Esophagus squamous epithelium (tissue), 5 donors: ENCODE results near the gene CCDC40. TPM values are rescaled to one million over a fixed set of nuclear protein-coding genes. Genes with fewer than 3 reads are reported as not detected.

ENCODE experiments used
- DNase-seq: peaks from one replicate; lab custom pipeline; 2025; lab: John Stamatoyannopoulos, UW
- H3K27ac ChIP-seq, 4 donors: fragments of 200-600 bp; sonication (generic); one replicate each; pipeline ENCODE4 v1.5.1; 2016 to 2019; ENCODE audit warnings: mild to moderate bottlenecking in 1 of 4
- H3K27me3 ChIP-seq, 4 donors: fragments of 200-600 bp; sonication (generic); 1 replicate in 3 of 4; 2 replicates in 1 of 4; pipeline versions ENCODE4 v1.5.1 to v1.6.0; 2017 to 2021; ENCODE audit warnings: antibody characterized with exemption in 1 of 4
- H3K36me3 ChIP-seq, 3 donors: fragments of 200-600 bp; sonication (generic); one replicate each; pipeline ENCODE4 v1.5.1; 2016 to 2019
- H3K4me1 ChIP-seq, 3 donors: fragments of 200-600 bp; sonication (generic); one replicate each; pipeline ENCODE4 v1.5.1; 2017 to 2019
- H3K4me3 ChIP-seq, 4 donors: fragments of 200-600 bp; sonication (generic); 1 replicate in 3 of 4; 2 replicates in 1 of 4; pipeline ENCODE4 v1.5.1; 2016 to 2019; ENCODE audit warnings: mild to moderate bottlenecking in 2 of 4, moderate library complexity in 1 of 4
- H3K9me3 ChIP-seq, 3 donors: fragments of 200-600 bp; sonication (generic); one replicate each; pipeline ENCODE4 v1.5.1; 2016 to 2019
- CTCF ChIP-seq, 6 experiments: fragments of 450-650 bp in 4 of 6; fragments of 200-600 bp in 2 of 6; sonication (generic) in 2 of 6; IDR thresholded peaks; one replicate each; pipeline ENCODE4 v1.5.1; 2016 to 2019; ENCODE audit warnings: antibody characterized with exemption in 6 of 6, mild to moderate bottlenecking in 4 of 6, moderate library complexity in 4 of 6
- POLR2A ChIP-seq, 4 donors: fragments of 450-650 bp; IDR thresholded peaks; one replicate each; pipeline ENCODE4 v1.6.1; 2017; ENCODE audit warnings: antibody characterized with exemption in 4 of 4, mild to moderate bottlenecking in 4 of 4, moderate library complexity in 3 of 4
- WGBS, 2 donors: methylation state at CpG; one replicate each; pipeline ENCODE4 v1.1.5; 2018; 5-methylcytosine and 5-hydroxymethylcytosine counted together
- intact Hi-C: fragments of 100-400 bp; cut with DNase I; formaldehyde crosslinking; loops from one replicate; pipeline ENCODE4 v1.15.0; 2022
- total RNA-seq, 4 donors: library from RNA; depleted of rRNA; stranded (reverse); fragments of >200 nt; gene quantifications; one replicate each; pipeline ENCODE4 v1.1.0, GENCODE V29; 2016
- donor health status: DM: yes; HTN: yes; CAD: no.

CCDC40 gene
- total RNA-seq, 4 donors from 2014 or later = 0.32 to 3.9 (median 2.1) TPM

GRCh38 chr17:80026359-80027042 is 9.9 kb upstream of the CCDC40 start:
- peak overlapping the region in 2 of 4 donors; percentile 20 to 56 for H3K27ac ChIP-seq
- 69 to 75% methylated on average over 10 of the region's 10 CpGs for WGBS, 2 donors
- no peak for DNase-seq
- intact Hi-C loops = no loop called here
- H3K9me3 ChIP-seq = no peaks in the 10 kb centered on the region
- no peak for TF ChIP-seq POLR2A (IDR thresholded peaks at IDR 0.05)
- no peaks in the 10 kb centered on the region for H3K36me3 ChIP-seq
- H3K4me3 ChIP-seq = no peak overlapping the region
- no peaks in the 10 kb centered on the region for H3K27me3 ChIP-seq
- peaks cover 26 to 79% (median 32%) of the 10 kb centered on the region in 3 donors for H3K4me1 ChIP-seq

- peaks cover 26 to 85% (median 35%) of the 10 kb centered on the region in 3 donors for H3K4me1 ChIP-seq
- no peaks in the 10 kb centered on the region for H3K27me3 ChIP-seq
- no peak for TF ChIP-seq POLR2A (IDR thresholded peaks at IDR 0.05)
- no peak for TF ChIP-seq CTCF (IDR thresholded peaks at IDR 0.05)
- intact Hi-C loops = no loop called here
- no peak for DNase-seq
- no peaks in the 10 kb centered on the region for H3K36me3 ChIP-seq
- H3K27ac ChIP-seq = peak overlapping the region in 1 of 4 donors; percentile 56
- 91 to 98% methylated on average over 6 to 8 of the region's 8 CpGs for WGBS, 2 donors
- no peak overlapping the region for H3K4me3 ChIP-seq
- no peaks in the 10 kb centered on the region for H3K9me3 ChIP-seq
Observed at GRCh38 chr17:80027043-80027435, 9.4 kb upstream of the CCDC40 start.

GRCh38 chr17:80028030-80028429 is 8.4 kb upstream of the CCDC40 start:
- H3K4me1 ChIP-seq = peaks cover 26 to 91% (median 37%) of the 10 kb centered on the region in 3 donors
- no peak for DNase-seq
- no peaks in the 10 kb centered on the region for H3K36me3 ChIP-seq
- intact Hi-C loops = no loop called here
- H3K27me3 ChIP-seq = no peaks in the 10 kb centered on the region
- no peak for TF ChIP-seq CTCF (IDR thresholded peaks at IDR 0.05)
- TF ChIP-seq POLR2A (IDR thresholded peaks at IDR 0.05) = no peak
- no peaks in the 10 kb centered on the region for H3K9me3 ChIP-seq
- H3K27ac ChIP-seq = peak overlapping the region in 1 of 4 donors; percentile 76
- H3K4me3 ChIP-seq = no peak overlapping the region
- WGBS, 2 donors = 45 to 72% methylated on average over 10 of the region's 10 CpGs

GRCh38 chr17:80029258-80029974 is 7.0 kb upstream of the CCDC40 start:
- Histone ChIP-seq H3K27ac (peak overlapping the region; percentile 40 to 76 (median 64)), H3K9me3 (no peaks in the 10 kb centered on the region), H3K27me3 (no peaks in the 10 kb centered on the region), H3K4me1 (peaks cover 28 to 90% (median 37%) of the 10 kb centered on the region in 3 donors), H3K4me3 (no peak overlapping the region), H3K36me3 (no peaks in the 10 kb centered on the region)
- no peak for DNase-seq
- TF ChIP-seq POLR2A (IDR thresholded peaks at IDR 0.05) = no peak
- no peak for TF ChIP-seq CTCF (IDR thresholded peaks at IDR 0.05)
- WGBS, 2 donors = 59 to 67% methylated on average over 8 to 9 of the region's 9 CpGs
- intact Hi-C loops = no loop called here

GRCh38 chr17:80030730-80031410 is 5.6 kb upstream of the CCDC40 start:
- peaks cover 28 to 89% (median 32%) of the 10 kb centered on the region in 3 donors for H3K4me1 ChIP-seq

More at GRCh38 chr17:80030730-80031410, 5.6 kb upstream of the CCDC40 start:
- H3K9me3 ChIP-seq = no peaks in the 10 kb centered on the region
- TF ChIP-seq CTCF (IDR thresholded peaks at IDR 0.05) (peak in 1 of 6 experiments; percentile 47), POLR2A (IDR thresholded peaks at IDR 0.05) (no peak)
- no peaks in the 10 kb centered on the region for H3K36me3 ChIP-seq
- H3K27me3 ChIP-seq = no peaks in the 10 kb centered on the region
- DNase-seq = no peak
- WGBS, 2 donors = 71 to 72% methylated on average over 4 to 16 of the region's 25 CpGs
- no peak overlapping the region for H3K4me3 ChIP-seq
- intact Hi-C loops = no loop called here
- H3K27ac ChIP-seq = peak overlapping the region in 3 of 4 donors; percentile 28 to 76 (median 76)
